ENCODE measurements around the gene TBP.
"Not testable (repeated sequence)": the region's sequence is repeated elsewhere in the genome, so short reads cannot be mapped to it uniquely, and the experiment has no call there.

TBP gene

DNA sequence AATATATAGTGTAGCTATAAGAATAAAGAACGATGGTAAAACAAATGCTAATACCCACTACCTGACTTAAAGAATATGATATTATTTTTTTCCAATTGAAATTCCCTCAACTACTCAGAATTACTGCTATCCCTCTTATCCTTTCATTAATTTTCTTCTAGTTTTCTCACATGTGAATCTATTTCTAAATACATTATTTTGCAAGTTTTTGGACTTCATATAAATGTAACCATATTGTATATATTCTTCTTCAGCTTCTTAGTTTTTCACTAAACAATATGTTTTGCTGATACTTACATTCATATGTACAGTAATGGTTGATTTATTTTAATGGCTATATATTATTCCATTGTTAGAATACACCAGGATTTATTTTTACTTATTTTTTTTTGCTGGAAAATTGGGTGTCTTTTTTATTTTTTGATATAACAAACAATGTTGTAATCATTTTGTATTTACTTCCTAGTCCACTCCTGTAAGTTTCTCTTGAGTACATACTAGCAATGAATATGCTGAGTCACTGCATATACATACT is 61.9 kb downstream of the TBP start:
- not testable (repeated sequence) for H3K4me1 Mint-ChIP-seq (ENCODE audit: low read depth); H3K36me3 Mint-ChIP-seq; H3K9me3 Mint-ChIP-seq (ENCODE audit: low read depth); H3K27me3 Mint-ChIP-seq; H3K27ac Mint-ChIP-seq; H3K4me3 Mint-ChIP-seq

Measured in activated naive CD8-positive, alpha-beta T cell (primary cell).